ENCODE results near the gene EHD4. TPM values are rescaled to one million over a fixed set of nuclear protein-coding genes. Genes with fewer than 3 reads are reported as not detected.
A peak's percentile ranks its signal among the peaks of the same experiment; 100 is the strongest.

Gene EHD4
- total RNA-seq, 1 donor from 2014 or later: 23.8 TPM

DNA sequence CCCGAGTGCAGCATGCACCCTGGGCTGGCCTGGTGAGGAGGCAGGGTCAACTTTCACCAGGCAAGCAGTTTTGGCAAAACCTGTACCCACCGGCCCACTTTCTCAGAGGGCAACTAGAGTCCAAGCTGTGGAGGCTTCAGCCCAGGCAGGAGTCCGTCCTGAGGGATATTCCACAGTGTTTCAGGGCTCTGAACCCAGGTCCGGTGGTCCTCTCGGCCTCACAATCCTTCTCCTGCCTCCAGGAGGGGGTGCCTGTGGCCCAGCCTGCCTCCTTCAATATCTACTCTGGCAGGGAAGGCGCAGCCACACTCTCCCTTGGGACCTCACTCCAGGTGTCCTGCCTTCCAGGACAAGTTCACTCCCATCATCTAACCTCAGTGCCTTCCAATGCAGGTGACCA lies 44.6 kb upstream of the EHD4 start:
- H3K27ac Mint-ChIP-seq (ENCODE audit: unreplicated experiment): no peak overlapping the region
- no peaks in the 10 kb centered on the region for H3K4me1 Mint-ChIP-seq (ENCODE audit: low read depth)
- H3K27me3 Mint-ChIP-seq (ENCODE audit: low read depth): peaks cover 30% of the 10 kb centered on the region
- H3K9me3 Mint-ChIP-seq (ENCODE audit: low read depth): peaks cover 3% of the 10 kb centered on the region
- no peak overlapping the region for H3K4me3 Mint-ChIP-seq (ENCODE audit: unreplicated experiment)
- H3K36me3 Mint-ChIP-seq (ENCODE audit: low read depth): peaks cover 2% of the 10 kb centered on the region
- TF ChIP-seq, protein P1, sequence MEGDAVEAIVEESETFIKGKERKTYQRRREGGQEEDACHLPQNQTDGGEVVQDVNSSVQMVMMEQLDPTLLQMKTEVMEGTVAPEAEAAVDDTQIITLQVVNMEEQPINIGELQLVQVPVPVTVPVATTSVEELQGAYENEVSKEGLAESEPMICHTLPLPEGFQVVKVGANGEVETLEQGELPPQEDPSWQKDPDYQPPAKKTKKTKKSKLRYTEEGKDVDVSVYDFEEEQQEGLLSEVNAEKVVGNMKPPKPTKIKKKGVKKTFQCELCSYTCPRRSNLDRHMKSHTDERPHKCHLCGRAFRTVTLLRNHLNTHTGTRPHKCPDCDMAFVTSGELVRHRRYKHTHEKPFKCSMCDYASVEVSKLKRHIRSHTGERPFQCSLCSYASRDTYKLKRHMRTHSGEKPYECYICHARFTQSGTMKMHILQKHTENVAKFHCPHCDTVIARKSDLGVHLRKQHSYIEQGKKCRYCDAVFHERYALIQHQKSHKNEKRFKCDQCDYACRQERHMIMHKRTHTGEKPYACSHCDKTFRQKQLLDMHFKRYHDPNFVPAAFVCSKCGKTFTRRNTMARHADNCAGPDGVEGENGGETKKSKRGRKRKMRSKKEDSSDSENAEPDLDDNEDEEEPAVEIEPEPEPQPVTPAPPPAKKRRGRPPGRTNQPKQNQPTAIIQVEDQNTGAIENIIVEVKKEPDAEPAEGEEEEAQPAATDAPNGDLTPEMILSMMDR (IDR thresholded peaks at IDR 0.05): no peak
- no peak for DNase-seq (ENCODE audit: low spot score)

DNA sequence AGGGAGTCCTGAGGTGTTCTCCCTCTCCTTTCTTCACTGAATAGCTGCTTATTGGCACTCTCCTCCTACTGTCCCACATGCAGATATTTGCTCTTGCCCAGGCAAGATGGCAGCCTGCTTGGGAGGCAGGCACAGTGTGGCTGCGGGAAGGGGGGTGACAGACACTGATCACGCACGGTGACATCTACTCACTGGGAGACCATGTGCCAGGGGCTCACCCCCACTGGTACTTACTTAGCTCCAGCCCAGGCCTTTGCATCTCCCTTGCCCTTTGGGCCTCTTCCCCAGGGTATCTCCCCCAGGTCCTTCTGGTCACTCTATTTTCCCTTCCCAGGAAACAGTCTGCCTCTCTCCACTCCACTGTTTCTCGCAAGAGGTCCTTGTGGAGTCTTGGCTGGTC lies 42.0 kb upstream of the EHD4 start:
- TF ChIP-seq, protein P1 (IDR thresholded peaks at IDR 0.05): no peak
- H3K4me1 Mint-ChIP-seq (ENCODE audit: low read depth): no peaks in the 10 kb centered on the region
- H3K27me3 Mint-ChIP-seq (ENCODE audit: low read depth): peaks cover 33% of the 10 kb centered on the region
- peaks cover 2% of the 10 kb centered on the region for H3K36me3 Mint-ChIP-seq (ENCODE audit: low read depth)
- no peaks in the 10 kb centered on the region for H3K9me3 Mint-ChIP-seq (ENCODE audit: low read depth)
- DNase-seq (ENCODE audit: low spot score): peak; percentile 59
- H3K4me3 Mint-ChIP-seq (ENCODE audit: unreplicated experiment): no peak overlapping the region
- no peak overlapping the region for H3K27ac Mint-ChIP-seq (ENCODE audit: unreplicated experiment)

DNA sequence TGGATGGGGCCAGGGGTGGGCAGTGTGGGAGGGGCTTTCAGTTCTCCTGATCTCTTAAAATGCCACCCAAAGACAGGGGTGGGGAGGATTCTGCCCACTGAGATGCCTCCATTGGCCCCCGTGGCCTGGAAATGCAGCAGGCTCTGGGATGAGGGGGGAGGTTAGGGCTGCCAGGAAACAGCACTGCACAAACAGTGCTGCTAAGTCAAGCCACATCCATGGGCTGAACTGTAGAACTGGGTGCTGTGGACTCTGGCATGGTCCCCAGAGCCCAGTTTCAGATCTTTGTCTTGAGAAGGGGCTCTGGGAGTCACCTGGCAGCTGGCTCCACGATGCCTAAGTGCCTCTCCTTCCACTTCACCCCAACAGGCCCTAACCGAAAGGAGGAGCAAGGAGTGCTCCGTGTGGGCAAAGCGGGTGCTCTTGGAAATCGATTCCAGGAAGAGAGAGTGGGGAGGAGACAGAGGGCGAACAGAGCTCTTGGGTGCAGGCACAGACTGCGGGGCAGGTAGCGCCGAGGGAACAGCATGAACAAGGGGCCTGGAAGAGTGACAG lies 40.6 kb upstream of the EHD4 start:
- TF ChIP-seq, protein P1 (IDR thresholded peaks at IDR 0.05): no peak
- H3K36me3 Mint-ChIP-seq (ENCODE audit: low read depth): peaks cover 2% of the 10 kb centered on the region
- H3K27me3 Mint-ChIP-seq (ENCODE audit: low read depth): peaks cover 41% of the 10 kb centered on the region
- no peaks in the 10 kb centered on the region for H3K9me3 Mint-ChIP-seq (ENCODE audit: low read depth)
- H3K4me3 Mint-ChIP-seq (ENCODE audit: unreplicated experiment): no peak overlapping the region
- DNase-seq (ENCODE audit: low spot score): peak; percentile 40
- no peak overlapping the region for H3K27ac Mint-ChIP-seq (ENCODE audit: unreplicated experiment)
- no peaks in the 10 kb centered on the region for H3K4me1 Mint-ChIP-seq (ENCODE audit: low read depth)

DNA sequence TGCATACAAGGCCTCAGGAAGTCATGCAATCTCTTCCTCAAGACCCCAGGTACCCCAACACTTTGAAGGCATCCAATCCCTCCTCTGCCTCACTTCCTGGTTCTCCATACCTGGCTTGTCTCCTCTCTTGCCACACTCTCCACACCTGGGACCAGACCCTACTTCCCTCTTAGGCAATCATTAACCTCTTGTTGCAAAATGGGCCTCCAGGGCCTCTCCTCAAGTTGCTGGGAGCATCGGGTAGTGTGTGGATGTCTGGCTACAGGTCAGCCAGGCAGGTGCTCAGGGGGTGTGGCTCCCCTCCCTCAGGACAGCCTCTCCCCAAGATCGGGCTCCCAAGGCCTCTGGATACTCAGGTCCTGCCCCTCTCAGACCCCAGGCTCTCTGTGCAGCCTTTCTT lies 39.9 kb upstream of the EHD4 start:
- no peak overlapping the region for H3K27ac Mint-ChIP-seq (ENCODE audit: unreplicated experiment)
- DNase-seq (ENCODE audit: low spot score): no peak
- no peaks in the 10 kb centered on the region for H3K4me1 Mint-ChIP-seq (ENCODE audit: low read depth)
- H3K4me3 Mint-ChIP-seq (ENCODE audit: unreplicated experiment): no peak overlapping the region
- H3K9me3 Mint-ChIP-seq (ENCODE audit: low read depth): peaks cover 3% of the 10 kb centered on the region
- H3K27me3 Mint-ChIP-seq (ENCODE audit: low read depth): peaks cover 36% of the 10 kb centered on the region
- TF ChIP-seq, protein P1 (IDR thresholded peaks at IDR 0.05): no peak
- peaks cover 4% of the 10 kb centered on the region for H3K36me3 Mint-ChIP-seq (ENCODE audit: low read depth)

DNA sequence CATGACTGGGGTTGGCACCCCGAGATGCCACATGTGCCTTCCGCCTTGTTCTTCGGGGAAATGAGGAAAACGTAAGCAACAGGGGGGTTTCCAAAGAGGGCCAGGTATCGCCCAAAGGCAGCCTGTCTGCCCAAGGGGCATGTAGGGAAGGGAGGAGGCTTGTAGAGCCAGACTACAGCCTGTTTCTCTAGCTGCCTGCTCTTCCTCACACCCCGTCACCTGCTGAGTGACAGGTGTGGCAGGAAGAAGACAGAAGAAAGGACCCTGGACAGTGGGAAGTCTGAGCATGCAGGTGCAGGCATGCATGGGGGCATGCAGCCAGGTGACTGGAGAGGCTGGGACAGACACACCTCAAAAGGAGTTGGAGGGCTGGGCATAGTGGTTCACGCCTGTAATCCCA lies 38.7 kb upstream of the EHD4 start:
- Mint-ChIP-seq H3K9me3 (ENCODE audit: low read depth) (peaks cover 6% of the 10 kb centered on the region), H3K27me3 (ENCODE audit: low read depth) (peaks cover 31% of the 10 kb centered on the region), H3K36me3 (ENCODE audit: low read depth) (peaks cover 6% of the 10 kb centered on the region), H3K27ac (ENCODE audit: unreplicated experiment) (no peak overlapping the region), H3K4me3 (ENCODE audit: unreplicated experiment) (no peak overlapping the region), H3K4me1 (ENCODE audit: low read depth) (no peaks in the 10 kb centered on the region)
- DNase-seq (ENCODE audit: low spot score): peak; percentile 59
- TF ChIP-seq, protein P1 (IDR thresholded peaks at IDR 0.05): no peak
